ENCODE results near the gene GULP1. TPM values are rescaled to one million over a fixed set of nuclear protein-coding genes. Genes with fewer than 3 reads are reported as not detected.

The GULP1 gene
- total RNA-seq, 1 donor from 2014 or later: 57.2 TPM

GRCh38 chr2:188306271-188306670 is 14.6 kb downstream of the GULP1 start:
- Histone ChIP-seq H3K4me1 (peaks cover 40% of the 10 kb centered on the region), H3K27ac (no peak overlapping the region), H3K36me3 (no peaks in the 10 kb centered on the region), H3K9me3 (no peaks in the 10 kb centered on the region), H3K27me3 (no peaks in the 10 kb centered on the region), H3K4me3 (no peak overlapping the region)
- intact Hi-C loops (cut with DNase I): no loop called here
- DNase-seq (ENCODE audit: extremely low spot score in 2 of 2): no peak
- TF ChIP-seq POLR2AphosphoS5 (IDR thresholded peaks at IDR 0.05; ENCODE audit: insufficient read depth in 1 of 2, low read depth in 1 of 2) (no peak), POLR2A (IDR thresholded peaks at IDR 0.05) (no peak), CTCF (IDR thresholded peaks at IDR 0.05) (no peak)

- no peaks in the 10 kb centered on the region for H3K9me3 ChIP-seq
- no peaks in the 10 kb centered on the region for H3K36me3 ChIP-seq
- TF ChIP-seq CTCF (IDR thresholded peaks at IDR 0.05) (no peak), POLR2A (IDR thresholded peaks at IDR 0.05) (no peak), POLR2AphosphoS5 (IDR thresholded peaks at IDR 0.05; ENCODE audit: insufficient read depth in 1 of 2, low read depth in 1 of 2) (no peak)
- H3K27me3 ChIP-seq: no peaks in the 10 kb centered on the region
- peaks cover 39% of the 10 kb centered on the region for H3K4me1 ChIP-seq
- no peak overlapping the region for H3K4me3 ChIP-seq
- no peak overlapping the region for H3K27ac ChIP-seq
- no peak for DNase-seq (ENCODE audit: extremely low spot score in 2 of 2)
- intact Hi-C loops (cut with DNase I): no loop called here
These were observed 16.2 kb downstream of the GULP1 start for GRCh38 chr2:188307850-188308283.

GRCh38 chr2:188308483-188308882 is 16.8 kb downstream of the GULP1 start:
- Histone ChIP-seq H3K36me3 (no peaks in the 10 kb centered on the region), H3K4me3 (no peak overlapping the region), H3K27me3 (no peaks in the 10 kb centered on the region), H3K27ac (no peak overlapping the region), H3K9me3 (no peaks in the 10 kb centered on the region), H3K4me1 (peaks cover 32% of the 10 kb centered on the region)
- DNase-seq (ENCODE audit: extremely low spot score in 2 of 2): no peak
- no peak for TF ChIP-seq POLR2AphosphoS5 (IDR thresholded peaks at IDR 0.05; ENCODE audit: insufficient read depth in 1 of 2, low read depth in 1 of 2)
- no peak for TF ChIP-seq CTCF (IDR thresholded peaks at IDR 0.05)
- TF ChIP-seq POLR2A (IDR thresholded peaks at IDR 0.05): no peak
- intact Hi-C loops (cut with DNase I): no loop called here

GRCh38 chr2:188309364-188309763 is 17.7 kb downstream of the GULP1 start:
- Histone ChIP-seq H3K36me3 (no peaks in the 10 kb centered on the region), H3K4me3 (no peak overlapping the region), H3K27me3 (no peaks in the 10 kb centered on the region), H3K27ac (no peak overlapping the region), H3K4me1 (peaks cover 24% of the 10 kb centered on the region), H3K9me3 (no peaks in the 10 kb centered on the region)
- DNase-seq (ENCODE audit: extremely low spot score in 2 of 2): no peak
- intact Hi-C loops (cut with DNase I): no loop called here
- TF ChIP-seq POLR2AphosphoS5 (IDR thresholded peaks at IDR 0.05; ENCODE audit: insufficient read depth in 1 of 2, low read depth in 1 of 2): no peak

- no peak overlapping the region for H3K4me3 ChIP-seq
- intact Hi-C loops (cut with DNase I): no loop called here
- no peak overlapping the region for H3K27ac ChIP-seq
- TF ChIP-seq POLR2AphosphoS5 (IDR thresholded peaks at IDR 0.05; ENCODE audit: insufficient read depth in 1 of 2, low read depth in 1 of 2) (no peak), CTCF (IDR thresholded peaks at IDR 0.05) (no peak)
- no peaks in the 10 kb centered on the region for H3K36me3 ChIP-seq
- H3K27me3 ChIP-seq: no peaks in the 10 kb centered on the region
- H3K9me3 ChIP-seq: peaks cover 3% of the 10 kb centered on the region
- H3K4me1 ChIP-seq: peaks cover 12% of the 10 kb centered on the region
- DNase-seq (ENCODE audit: extremely low spot score in 2 of 2): no peak
These were observed 22.8 kb downstream of the GULP1 start for GRCh38 chr2:188314314-188315054.

Measured in vagina (tissue), 2 donors.